IMR-90 (cell line): Measurements from ENCODE around the gene ECPAS. TPM values are rescaled to one million over a fixed set of nuclear protein-coding genes. Genes with fewer than 3 reads are reported as not detected.

Experiments used
- ATAC-seq: fragments of 200-7000 bp; cut with Tn5 transposase; 2 replicates; pipeline ENCODE4 v1.9.1; 2020; ENCODE audit warnings: low read depth, mild to moderate bottlenecking, moderate library complexity
- BruUV-seq: library from RNA; stranded (reverse); fragments of 400-500 nt; replicated peaks from 2 replicates; lab custom pipeline; 2021; lab: Mats Ljungman, UMichigan
- CTCF ChIA-PET: fragments of 300-600 bp; formaldehyde crosslinking; extraction: SDS; loops from one replicate; lab custom pipeline; 2021; ENCODE audit warnings: antibody characterized with exemption; lab: Yijun Ruan, JAX
- POLR2A ChIA-PET: fragments of 300-600 bp; sonication (Branson Sonifier 250); formaldehyde crosslinking; loops from one replicate; lab custom pipeline; 2022; ENCODE audit warnings: antibody characterized with exemption; ENCODE audit not compliant: unreplicated experiment; lab: Charles Lee
- DNase-seq: peaks from one replicate; pipeline ENCODE4 v3.0.0; 2013
- H2AFZ ChIP-seq: replicated peaks from 2 replicates; pipeline ENCODE3; 2013; ENCODE audit warnings: low read length, mild to moderate bottlenecking; ENCODE audit not compliant: poor library complexity
- H2AK5ac ChIP-seq: 2 replicates; pipeline ENCODE4 v1.6.1; 2013; ENCODE audit warnings: low read depth, low read length, inconsistent platforms
- H2AK9ac ChIP-seq: replicated peaks from 2 replicates; pipeline ENCODE3; 2013; ENCODE audit warnings: mild to moderate bottlenecking, low read depth, low read length, moderate library complexity; ENCODE audit not compliant: poor library complexity
- H2BK120ac ChIP-seq: 2 replicates; pipeline ENCODE4 v1.6.1; 2013; ENCODE audit warnings: low read depth, low read length, inconsistent platforms
- H2BK15ac ChIP-seq: 3 replicates; pipeline ENCODE4 v1.6.1; 2013; ENCODE audit warnings: low read depth, low read length, inconsistent platforms
- H2BK20ac ChIP-seq: 2 replicates; pipeline ENCODE4 v1.6.1; 2013; ENCODE audit warnings: low read depth, mild to moderate bottlenecking, inconsistent platforms, low read length, moderate library complexity
- H2BK5ac ChIP-seq: 2 replicates; pipeline ENCODE4 v1.6.1; 2013; ENCODE audit warnings: mild to moderate bottlenecking, low read depth, low read length, inconsistent platforms; ENCODE audit not compliant: poor library complexity, severe bottlenecking
- H3K14ac ChIP-seq: replicated peaks from 2 replicates; pipeline ENCODE4 v1.6.1; 2013; ENCODE audit warnings: low read depth, low read length, inconsistent platforms
- H3K18ac ChIP-seq: 2 replicates; pipeline ENCODE4 v1.6.1; 2013; ENCODE audit warnings: low read depth, low read length, control low read depth
- H3K23ac ChIP-seq: 2 replicates; pipeline ENCODE4 v1.6.1; 2013; ENCODE audit warnings: low read depth, low read length, inconsistent platforms
- H3K27ac ChIP-seq: 2 replicates; pipeline ENCODE4 v1.5.1; 2013; ENCODE audit warnings: mild to moderate bottlenecking, control low read depth, low read length; ENCODE audit not compliant: insufficient read depth
- H3K27me3 ChIP-seq: 2 replicates; pipeline ENCODE4 v1.6.1; 2013; ENCODE audit warnings: low read length; ENCODE audit not compliant: control insufficient read depth, insufficient read depth
- H3K36me3 ChIP-seq: 2 replicates; pipeline ENCODE4 v1.6.1; 2013; ENCODE audit warnings: low read length, mixed read lengths; ENCODE audit not compliant: control insufficient read depth, insufficient read depth
- H3K4ac ChIP-seq: 2 replicates; pipeline ENCODE4 v1.6.1; 2013; ENCODE audit warnings: low read depth, low read length, inconsistent platforms
- H3K4me1 ChIP-seq: 2 replicates; pipeline ENCODE4 v1.6.1; 2013; ENCODE audit warnings: low read length, mixed read lengths; ENCODE audit not compliant: control insufficient read depth, insufficient read depth
- H3K4me2 ChIP-seq: 2 replicates; pipeline ENCODE4 v1.6.1; 2013; ENCODE audit warnings: low read depth, mild to moderate bottlenecking, control low read depth, low read length, moderate library complexity
- H3K4me3 ChIP-seq: 2 replicates; pipeline ENCODE4 v1.5.1; 2013; ENCODE audit warnings: low read depth, mild to moderate bottlenecking, control low read depth, low read length, moderate library complexity; ENCODE audit not compliant: insufficient read depth
- H3K56ac ChIP-seq: 2 replicates; pipeline ENCODE4 v1.6.1; 2013; ENCODE audit warnings: low read length, inconsistent platforms; ENCODE audit not compliant: insufficient read depth; ENCODE audit errors: extremely low read depth
- H3K79me1 ChIP-seq, 2 experiments: 2 replicates each; pipeline ENCODE4 v1.6.1; 2013; ENCODE audit warnings: low read length in 2 of 2, inconsistent platforms in 1 of 2, low read depth in 1 of 2
- H3K9ac ChIP-seq: 2 replicates; pipeline ENCODE4 v1.6.1; 2013; ENCODE audit warnings: low read depth, low read length, control low read depth
- H3K9me1 ChIP-seq: 2 replicates; pipeline ENCODE4 v1.6.1; 2013; ENCODE audit warnings: low read length, inconsistent platforms; ENCODE audit not compliant: insufficient read depth
- H3K9me3 ChIP-seq: 2 replicates; pipeline ENCODE4 v1.6.1; 2013; ENCODE audit warnings: low read length; ENCODE audit not compliant: control insufficient read depth, insufficient read depth
- H4K20me1 ChIP-seq: 2 replicates; pipeline ENCODE4 v1.6.1; 2013; ENCODE audit warnings: low read length, inconsistent platforms; ENCODE audit not compliant: insufficient read depth
- H4K5ac ChIP-seq: 2 replicates; pipeline ENCODE4 v1.6.1; 2013; ENCODE audit warnings: mild to moderate bottlenecking, low read depth, low read length, control low read depth
- H4K8ac ChIP-seq, 2 experiments: 2 replicates each; pipeline ENCODE4 v1.6.1; 2013; ENCODE audit warnings: low read depth in 2 of 2, low read length in 2 of 2, control low read depth in 1 of 2, inconsistent platforms in 1 of 2
- H4K91ac ChIP-seq: 2 replicates; pipeline ENCODE4 v1.6.1; 2013; ENCODE audit warnings: low read depth, low read length, inconsistent platforms; ENCODE audit not compliant: insufficient read depth
- BHLHE40 ChIP-seq: fragments of 150-350 bp; IDR thresholded peaks from 2 replicates; pipeline ENCODE4 v1.6.1; 2016; ENCODE audit warnings: mild to moderate bottlenecking, low read depth, low read length
- CEBPB ChIP-seq: IDR thresholded peaks from 2 replicates; pipeline ENCODE4 v1.6.1; 2012; ENCODE audit warnings: low read depth, low read length, improper control_type of control experiment
- CHD1 ChIP-seq: IDR thresholded peaks from 2 replicates; pipeline ENCODE4 v1.6.1; 2012; ENCODE audit warnings: low read depth, low read length, improper control_type of control experiment
- FOS ChIP-seq: fragments of 150-350 bp; IDR thresholded peaks from 2 replicates; pipeline ENCODE4 v1.6.1; 2016; ENCODE audit warnings: low read depth, low read length
- MAFK ChIP-seq: IDR thresholded peaks from 2 replicates; pipeline ENCODE4 v1.6.1; 2012; ENCODE audit warnings: low read depth, low read length, improper control_type of control experiment
- MAZ ChIP-seq: IDR thresholded peaks from 2 replicates; pipeline ENCODE4 v1.6.1; 2012; ENCODE audit warnings: low read depth, mild to moderate bottlenecking, low read length, improper control_type of control experiment, moderate library complexity, borderline replicate concordance
- MXI1 ChIP-seq: IDR thresholded peaks from 2 replicates; pipeline ENCODE4 v1.6.1; 2012; ENCODE audit warnings: low read depth, mild to moderate bottlenecking, low read length, moderate library complexity, borderline replicate concordance
- NFE2L2 ChIP-seq: fragments of 150-350 bp; IDR thresholded peaks from 2 replicates; pipeline ENCODE4 v1.6.1; 2016; ENCODE audit warnings: low read depth, mild to moderate bottlenecking, low read length
- POLR2A ChIP-seq: IDR thresholded peaks from 2 replicates; pipeline ENCODE4 v1.6.1; 2012; ENCODE audit warnings: mild to moderate bottlenecking, low read depth, low read length
- RAD21 ChIP-seq: IDR thresholded peaks from 2 replicates; pipeline ENCODE4 v1.6.1; 2012; ENCODE audit warnings: low read length, improper control_type of control experiment
- RCOR1 ChIP-seq: IDR thresholded peaks from 2 replicates; pipeline ENCODE4 v1.6.1; 2012; ENCODE audit warnings: mild to moderate bottlenecking, low read length, improper control_type of control experiment; ENCODE audit not compliant: insufficient replicate concordance
- RFX5 ChIP-seq: IDR thresholded peaks from 2 replicates; pipeline ENCODE4 v1.8.0; 2012; ENCODE audit warnings: low read depth, mild to moderate bottlenecking, low read length, moderate library complexity
- SMC3 ChIP-seq: fragments of 150-350 bp; IDR thresholded peaks from 2 replicates; pipeline ENCODE4 v1.6.1; 2016; ENCODE audit warnings: low read depth, mild to moderate bottlenecking, antibody characterized with exemption, low read length, moderate library complexity
- WGBS, 2 experiments: methylation state at CpG; one replicate each; pipeline versions ENCODE4 v1.1.5 to v1.1.7; 2013; ENCODE audit warnings: missing lambda C conversion rate in 2 of 2; ENCODE audit not compliant: insufficient read length in 1 of 2; ENCODE audit errors: extremely low coverage in 2 of 2; 5-methylcytosine and 5-hydroxymethylcytosine counted together
- dilution Hi-C: fragments of 300-500 bp; cut with HindIII; formaldehyde crosslinking; loops from one replicate; pipeline ENCODE4 v1.14.3; 2018; ENCODE audit warnings: low sequenced_read_pairs; ENCODE audit not compliant: unreplicated experiment
- in situ Hi-C: fragments of 300-500 bp; cut with MboI; formaldehyde crosslinking; loops from 3 replicates; pipeline ENCODE4 v1.14.3; 2019; ENCODE audit warnings: low sequenced_read_pairs, inconsistent platforms, mixed read lengths
- intact Hi-C: fragments of 100-400 bp; cut with micrococcal nuclease; formaldehyde crosslinking; loops from 2 replicates; pipeline ENCODE4 v1.10.0; 2022
- polyA plus RNA-seq, 3 experiments: library from polyadenylated mRNA; depleted of rRNA; stranded (reverse); fragments of >200 nt; gene quantifications; 2 replicates each; pipeline ENCODE4 v1.2.3, GENCODE V29; 2012; ENCODE audit warnings: low replicate concordance in 1 of 3
- total RNA-seq: library from RNA; depleted of rRNA; stranded (reverse); fragments of >200 nt; gene quantifications from 2 replicates; pipeline ENCODE4 v1.2.3, GENCODE V29; 2012
- TF ChIP-seq, protein P1 (sequence below): fragments of 150-350 bp; IDR thresholded peaks from 2 replicates; pipeline ENCODE4 v1.6.1; 2017; ENCODE audit warnings: mild to moderate bottlenecking, antibody characterized with exemption, low read length, low read depth
- TF ChIP-seq, protein P2 (sequence below): conservative IDR thresholded peaks from 2 replicates; pipeline ENCODE4 v1.5.1; 2012; ENCODE audit warnings: mild to moderate bottlenecking, low read depth, low read length, improper control_type of control experiment
- TF ChIP-seq, protein P3 (sequence below): fragments of 150-350 bp; IDR thresholded peaks from 2 replicates; pipeline ENCODE4 v1.6.1; 2016; ENCODE audit warnings: low read depth, mild to moderate bottlenecking, low read length, moderate library complexity, borderline replicate concordance

ECPAS gene
- total and polyA plus RNA-seq, 2 of the 4 experiments (the other 2 are of a cell fraction), result 20.1 to 54.8 TPM

DNA sequence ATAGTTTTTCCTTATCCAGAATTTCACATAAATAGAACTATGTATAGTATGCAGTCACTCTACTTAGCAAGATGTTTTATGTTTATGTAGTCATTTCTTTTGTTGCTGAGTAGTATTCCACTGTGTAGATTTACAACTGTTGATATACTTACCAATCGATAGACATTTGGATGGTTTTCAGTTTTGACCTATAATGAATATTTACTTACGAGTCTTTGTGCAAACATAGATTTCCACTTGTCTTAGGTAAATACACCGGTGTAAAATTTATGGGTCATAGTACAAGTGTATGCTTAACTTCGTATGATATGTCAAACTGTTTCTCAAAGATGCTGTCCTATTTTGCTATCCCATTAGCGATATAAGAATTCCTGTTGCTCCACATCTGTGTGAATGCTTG is 134.4 kb downstream of the ECPAS start:
- DNase-seq (no peak), ATAC-seq (no peak)
- Histone ChIP-seq H3K4ac (no peak overlapping the region), H3K9me3 (no peaks in the 10 kb centered on the region), H3K18ac (no peak overlapping the region), H2AFZ (no peak overlapping the region), H2BK5ac (no peak overlapping the region), H3K36me3 (no peaks in the 10 kb centered on the region), H3K27me3 (no peaks in the 10 kb centered on the region), H2AK5ac (no peak overlapping the region), H2BK20ac (no peak overlapping the region), H3K79me1 (no peaks in the 10 kb centered on the region), H4K8ac (no peak overlapping the region), H3K9me1 (no peaks in the 10 kb centered on the region), H2BK15ac (no peak overlapping the region), H3K4me2 (no peak overlapping the region), H2AK9ac (no peak overlapping the region), H3K14ac (no peak overlapping the region), H3K9ac (no peak overlapping the region), H4K5ac (no peak overlapping the region), H2BK120ac (no peak overlapping the region), H4K20me1 (no peaks in the 10 kb centered on the region), H3K27ac (no peak overlapping the region), H3K4me3 (no peak overlapping the region), H3K23ac (no peak overlapping the region), H3K56ac (no peak overlapping the region), H4K91ac (no peak overlapping the region), H3K4me1 (no peaks in the 10 kb centered on the region)
- WGBS, 2 experiments, result no CpG with 5 or more reads among the region's 5 CpGs
- in situ Hi-C loops (loop anchor here (25.0 kb wide), 1 partner anchor 1037 kb away; no protein-coding TSS in a partner anchor), intact Hi-C loops (no loop called here), dilution Hi-C loops (no loop called here)
- BruUV-seq, result no TSS peak
- ChIA-PET CTCF (no interaction called here), POLR2A (no interaction called here)
- TF ChIP-seq MXI1 (no peak), MAFK (no peak), RAD21 (no peak), FOS (no peak), NFE2L2 (no peak), CEBPB (no peak), RCOR1 (no peak), BHLHE40 (no peak), SMC3 (no peak), CHD1 (no peak), POLR2A (no peak), MAZ (no peak), RFX5 (no peak)
- TF ChIP-seq, protein P1, sequence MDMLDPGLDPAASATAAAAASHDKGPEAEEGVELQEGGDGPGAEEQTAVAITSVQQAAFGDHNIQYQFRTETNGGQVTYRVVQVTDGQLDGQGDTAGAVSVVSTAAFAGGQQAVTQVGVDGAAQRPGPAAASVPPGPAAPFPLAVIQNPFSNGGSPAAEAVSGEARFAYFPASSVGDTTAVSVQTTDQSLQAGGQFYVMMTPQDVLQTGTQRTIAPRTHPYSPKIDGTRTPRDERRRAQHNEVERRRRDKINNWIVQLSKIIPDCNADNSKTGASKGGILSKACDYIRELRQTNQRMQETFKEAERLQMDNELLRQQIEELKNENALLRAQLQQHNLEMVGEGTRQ, result no peak
- TF ChIP-seq, protein P2, sequence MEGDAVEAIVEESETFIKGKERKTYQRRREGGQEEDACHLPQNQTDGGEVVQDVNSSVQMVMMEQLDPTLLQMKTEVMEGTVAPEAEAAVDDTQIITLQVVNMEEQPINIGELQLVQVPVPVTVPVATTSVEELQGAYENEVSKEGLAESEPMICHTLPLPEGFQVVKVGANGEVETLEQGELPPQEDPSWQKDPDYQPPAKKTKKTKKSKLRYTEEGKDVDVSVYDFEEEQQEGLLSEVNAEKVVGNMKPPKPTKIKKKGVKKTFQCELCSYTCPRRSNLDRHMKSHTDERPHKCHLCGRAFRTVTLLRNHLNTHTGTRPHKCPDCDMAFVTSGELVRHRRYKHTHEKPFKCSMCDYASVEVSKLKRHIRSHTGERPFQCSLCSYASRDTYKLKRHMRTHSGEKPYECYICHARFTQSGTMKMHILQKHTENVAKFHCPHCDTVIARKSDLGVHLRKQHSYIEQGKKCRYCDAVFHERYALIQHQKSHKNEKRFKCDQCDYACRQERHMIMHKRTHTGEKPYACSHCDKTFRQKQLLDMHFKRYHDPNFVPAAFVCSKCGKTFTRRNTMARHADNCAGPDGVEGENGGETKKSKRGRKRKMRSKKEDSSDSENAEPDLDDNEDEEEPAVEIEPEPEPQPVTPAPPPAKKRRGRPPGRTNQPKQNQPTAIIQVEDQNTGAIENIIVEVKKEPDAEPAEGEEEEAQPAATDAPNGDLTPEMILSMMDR, result no peak
- TF ChIP-seq, protein P3, sequence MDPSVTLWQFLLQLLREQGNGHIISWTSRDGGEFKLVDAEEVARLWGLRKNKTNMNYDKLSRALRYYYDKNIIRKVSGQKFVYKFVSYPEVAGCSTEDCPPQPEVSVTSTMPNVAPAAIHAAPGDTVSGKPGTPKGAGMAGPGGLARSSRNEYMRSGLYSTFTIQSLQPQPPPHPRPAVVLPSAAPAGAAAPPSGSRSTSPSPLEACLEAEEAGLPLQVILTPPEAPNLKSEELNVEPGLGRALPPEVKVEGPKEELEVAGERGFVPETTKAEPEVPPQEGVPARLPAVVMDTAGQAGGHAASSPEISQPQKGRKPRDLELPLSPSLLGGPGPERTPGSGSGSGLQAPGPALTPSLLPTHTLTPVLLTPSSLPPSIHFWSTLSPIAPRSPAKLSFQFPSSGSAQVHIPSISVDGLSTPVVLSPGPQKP, result no peak
